Measurements from ENCODE around the gene HDAC4. TPM values are rescaled to one million over a fixed set of nuclear protein-coding genes. Genes with fewer than 3 reads are reported as not detected.

The HDAC4 gene
- total and polyA plus RNA-seq, 3 donors from 2014 or later = 29.0 to 67.5 (median 58.7) TPM

- intact Hi-C loops (cut with DNase I; ENCODE audit: low total_unique reads) = no loop called here
- Histone ChIP-seq H3K36me3 (ENCODE audit: low read depth, missing control alignments) (no peaks in the 10 kb centered on the region), H3K4me3 (no peak overlapping the region), H3K27me3 (no peaks in the 10 kb centered on the region), H3K9me3 (no peaks in the 10 kb centered on the region), H3K27ac (peak overlapping the region in 1 of 2 donors; percentile 6), H3K4me1 (peaks cover 7% of the 10 kb centered on the region)
- DNase-seq = no peak
- 75 to 81% methylated on average over 4 of the region's 4 CpGs for WGBS, 2 donors
- TF ChIP-seq CTCF (IDR thresholded peaks at IDR 0.05) = no peak
- TF ChIP-seq POLR2A (IDR thresholded peaks at IDR 0.05) = no peak
These were observed 280.2 kb downstream of the HDAC4 start for GRCh38 chr2:239120664-239121063.

- Histone ChIP-seq H3K27ac (no peak overlapping the region), H3K27me3 (no peaks in the 10 kb centered on the region), H3K36me3 (ENCODE audit: low read depth, missing control alignments) (no peaks in the 10 kb centered on the region), H3K4me3 (no peak overlapping the region), H3K9me3 (no peaks in the 10 kb centered on the region), H3K4me1 (peaks cover 10% of the 10 kb centered on the region)
- intact Hi-C loops (cut with DNase I; ENCODE audit: low total_unique reads) = no loop called here
- no peak for TF ChIP-seq POLR2A (IDR thresholded peaks at IDR 0.05)
- no peak for TF ChIP-seq CTCF (IDR thresholded peaks at IDR 0.05)
- 87 to 91% methylated on average over 21 of the region's 21 CpGs for WGBS, 2 donors
- no peak for DNase-seq
These were observed 281.3 kb downstream of the HDAC4 start for GRCh38 chr2:239119346-239120126.

- TF ChIP-seq CTCF (IDR thresholded peaks at IDR 0.05) = no peak
- TF ChIP-seq POLR2A (IDR thresholded peaks at IDR 0.05) = no peak
- WGBS, 2 donors = 83 to 87% methylated on average over 10 to 18 of the region's 18 CpGs
- peaks cover 18% of the 10 kb centered on the region for H3K4me1 ChIP-seq
- H3K27me3 ChIP-seq = no peaks in the 10 kb centered on the region
- DNase-seq = no peak
- H3K36me3 ChIP-seq (ENCODE audit: low read depth, missing control alignments) = no peaks in the 10 kb centered on the region
- intact Hi-C loops (cut with DNase I; ENCODE audit: low total_unique reads) = no loop called here
- H3K27ac ChIP-seq = no peak overlapping the region
- no peak overlapping the region for H3K4me3 ChIP-seq
- H3K9me3 ChIP-seq = no peaks in the 10 kb centered on the region
These were observed 282.1 kb downstream of the HDAC4 start for GRCh38 chr2:239118675-239119211.

- no peaks in the 10 kb centered on the region for H3K36me3 ChIP-seq (ENCODE audit: low read depth, missing control alignments)
- intact Hi-C loops (cut with DNase I; ENCODE audit: low total_unique reads) = no loop called here
- WGBS, 2 donors = 93 to 97% methylated on average over 26 of the region's 26 CpGs
These were observed 282.6 kb downstream of the HDAC4 start for GRCh38 chr2:239118264-239118663.

More at GRCh38 chr2:239118264-239118663, 282.6 kb downstream of the HDAC4 start:
- H3K9me3 ChIP-seq = no peaks in the 10 kb centered on the region
- peaks cover 21% of the 10 kb centered on the region for H3K4me1 ChIP-seq
- TF ChIP-seq CTCF (IDR thresholded peaks at IDR 0.05) (no peak), POLR2A (IDR thresholded peaks at IDR 0.05) (no peak)
- no peaks in the 10 kb centered on the region for H3K27me3 ChIP-seq
- DNase-seq = no peak
- H3K4me3 ChIP-seq = no peak overlapping the region
- H3K27ac ChIP-seq = no peak overlapping the region

All from testis (tissue), 3 donors.